ENCODE results near the gene SLC26A11.

Gene SLC26A11

GRCh38 chr17:80220054-80220735 is at the start of gene SLC26A11, which contains the start of gene SGSH:
Gene SLC26A11 (plus strand): TSS chr17:80220427. CDS start chr17:80221561, 1,134 bp downstream.
Gene SGSH (minus strand): TSS chr17:80220333. CDS start chr17:80220313, 20 bp downstream.
- H3K4me3 ChIP-seq = peak within 1 kb of the TSS; percentile 81 to 93
- intact Hi-C loops (cut with DNase I; ENCODE audit: low total_unique reads) = no loop called here
- TF ChIP-seq CTCF (IDR thresholded peaks at IDR 0.05) = peak in 1 of 2 experiments; percentile 15

DNA sequence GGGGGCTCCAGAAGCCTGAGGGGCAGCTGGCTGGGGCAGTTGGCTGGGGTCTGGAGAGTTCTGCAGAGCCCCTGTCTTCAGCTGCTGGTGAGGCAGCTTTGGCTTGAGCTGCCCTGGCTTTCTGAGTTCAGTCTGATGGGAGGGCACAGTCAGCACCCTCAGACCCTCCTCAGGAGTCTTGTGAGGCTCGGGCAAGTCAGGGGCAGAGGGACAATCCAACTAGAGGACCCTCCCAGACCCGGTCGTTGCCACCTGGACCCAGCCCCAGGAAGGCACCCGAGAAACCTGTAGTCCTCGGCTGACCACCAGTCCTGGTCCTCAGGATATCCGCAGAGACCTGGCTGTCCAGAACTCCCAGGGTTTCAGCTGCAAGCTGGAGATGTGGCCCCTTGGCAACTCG is 48.5 kb upstream of the SLC26A11 start:
- Histone ChIP-seq H3K9me3 (no peaks in the 10 kb centered on the region), H3K4me1 (no peaks in the 10 kb centered on the region), H3K27me3 (peaks cover 0 to 14% of the 10 kb centered on the region in 2 donors), H3K27ac (no peak overlapping the region), H3K4me3 (no peak overlapping the region), H3K36me3 (no peaks in the 10 kb centered on the region)
- DNase-seq = no peak
- intact Hi-C loops (cut with DNase I; ENCODE audit: low total_unique reads) = no loop called here
- no peak for TF ChIP-seq CTCF (IDR thresholded peaks at IDR 0.05)

More at GRCh38 chr17:80220054-80220735, at the start of gene SLC26A11, which contains the start of gene SGSH:
- Histone ChIP-seq H3K27ac (peak within 1 kb of the TSS; percentile 78 to 82), H3K27me3 (no peaks in the 10 kb centered on the region), H3K4me1 (peaks cover 0 to 29% (median 21%) of the 10 kb centered on the region in 4 donors), H3K9me3 (no peaks in the 10 kb centered on the region), H3K36me3 (peaks cover 0 to 40% (median 22%) of the 10 kb centered on the region in 3 donors)
- DNase-seq = peak; percentile 76 to 90

DNA sequence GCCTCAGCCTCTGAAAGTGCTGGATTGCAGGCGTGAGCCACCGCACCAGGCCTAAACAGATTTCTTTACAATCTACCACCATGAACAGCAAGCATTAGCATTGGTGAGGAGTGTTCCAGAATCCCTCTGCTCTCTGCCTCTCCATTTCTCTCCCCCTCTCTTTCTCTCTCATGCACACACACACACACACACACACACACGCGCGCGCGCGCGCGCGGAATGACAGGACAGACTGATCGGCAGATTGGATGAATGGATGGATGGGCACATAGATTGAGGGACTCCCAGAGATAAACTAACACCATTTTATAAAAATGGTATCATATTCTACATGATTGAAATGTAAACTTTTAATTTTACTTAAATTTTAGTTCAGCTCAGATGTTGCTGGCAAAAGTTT is 47.1 kb upstream of the SLC26A11 start:
- Histone ChIP-seq H3K36me3 (no peaks in the 10 kb centered on the region), H3K9me3 (no peaks in the 10 kb centered on the region), H3K4me1 (no peaks in the 10 kb centered on the region), H3K27me3 (peaks cover 0 to 19% of the 10 kb centered on the region in 2 donors), H3K4me3 (no peak overlapping the region), H3K27ac (no peak overlapping the region)
- intact Hi-C loops (cut with DNase I; ENCODE audit: low total_unique reads) = no loop called here
- TF ChIP-seq CTCF (IDR thresholded peaks at IDR 0.05) = no peak
- no peak for DNase-seq

DNA sequence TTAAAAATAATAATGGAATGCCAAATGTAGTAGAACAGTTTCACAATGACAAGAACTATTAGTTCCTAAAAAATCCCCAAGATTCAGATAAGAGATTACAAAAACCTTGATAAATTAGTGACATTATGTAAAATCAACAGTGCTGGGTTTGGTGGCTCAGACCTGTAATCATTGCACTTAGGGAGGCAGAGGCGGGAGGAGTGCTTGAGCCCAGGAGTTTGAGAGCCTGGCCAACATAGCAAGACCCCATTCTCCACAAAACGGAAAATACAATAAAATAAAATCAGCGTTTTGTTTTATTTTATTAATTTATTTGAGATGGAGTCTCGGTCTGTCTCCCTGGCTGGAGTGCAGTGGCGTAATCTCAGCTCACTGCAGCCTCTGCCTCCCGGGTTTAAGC is 46.3 kb upstream of the SLC26A11 start:
- no peak for DNase-seq
- H3K36me3 ChIP-seq = no peaks in the 10 kb centered on the region
- no peak for TF ChIP-seq CTCF (IDR thresholded peaks at IDR 0.05)
- H3K4me1 ChIP-seq = no peaks in the 10 kb centered on the region
- peaks cover 0 to 21% of the 10 kb centered on the region in 2 donors for H3K27me3 ChIP-seq
- H3K27ac ChIP-seq = no peak overlapping the region
- intact Hi-C loops (cut with DNase I; ENCODE audit: low total_unique reads) = no loop called here
- H3K4me3 ChIP-seq = no peak overlapping the region
- no peaks in the 10 kb centered on the region for H3K9me3 ChIP-seq

GRCh38 chr17:80176757-80177156 is 43.5 kb upstream of the SLC26A11 start:
- Histone ChIP-seq H3K27me3 (peaks cover 0 to 32% of the 10 kb centered on the region in 2 donors), H3K9me3 (no peaks in the 10 kb centered on the region), H3K27ac (no peak overlapping the region), H3K4me3 (no peak overlapping the region), H3K4me1 (no peaks in the 10 kb centered on the region), H3K36me3 (no peaks in the 10 kb centered on the region)
- TF ChIP-seq CTCF (IDR thresholded peaks at IDR 0.05) = no peak
- no peak for DNase-seq
- intact Hi-C loops (cut with DNase I; ENCODE audit: low total_unique reads) = no loop called here
